H1 (cell line): Measurements from ENCODE around the gene NHS. TPM values are rescaled to one million over a fixed set of nuclear protein-coding genes. Genes with fewer than 3 reads are reported as not detected.

Source experiments
- CTCF ChIA-PET: fragments of 300-600 bp; sonication (Branson Sonifier 250); formaldehyde crosslinking; loops from one replicate; lab custom pipeline; 2021; ENCODE audit not compliant: partially characterized antibody; lab: Charles Lee
- POLR2A ChIA-PET: fragments of 300-600 bp; sonication (Branson Sonifier 250); formaldehyde crosslinking; loops from one replicate; lab custom pipeline; 2021; ENCODE audit warnings: inconsistent platforms; ENCODE audit not compliant: partially characterized antibody; lab: Charles Lee
- DNase-seq, 2 experiments: peaks; one replicate each; pipeline versions ENCODE4 v3.0.0 to v3.0.0-alpha.2; 2010 to 2022; ENCODE audit warnings: low spot score in 2 of 2, low read depth in 1 of 2, mixed read lengths in 1 of 2
- FAIRE-seq: peaks from 2 replicates; lab custom pipeline; 2011; peaks lifted over from hg19 to GRCh38; lab: Jason Lieb, UNC
- H2AFZ ChIP-seq: 2 replicates; pipeline ENCODE4 v1.8.1; 2012; ENCODE audit warnings: low read length, inconsistent platforms
- H2AK5ac ChIP-seq: 2 replicates; pipeline ENCODE4 v1.6.1; 2013; ENCODE audit warnings: low read depth, low read length
- H2BK120ac ChIP-seq: replicated peaks from 2 replicates; pipeline ENCODE3; 2013; ENCODE audit warnings: low read depth, low read length, inconsistent platforms
- H2BK12ac ChIP-seq: 2 replicates; pipeline ENCODE4 v1.6.1; 2013; ENCODE audit warnings: low read depth, low read length
- H2BK15ac ChIP-seq: 2 replicates; pipeline ENCODE4 v1.6.1; 2013; ENCODE audit warnings: low read length
- H2BK20ac ChIP-seq: 2 replicates; pipeline ENCODE4 v1.6.1; 2013; ENCODE audit warnings: low read length
- H2BK5ac ChIP-seq: 2 replicates; pipeline ENCODE4 v1.6.1; 2013; ENCODE audit warnings: low read depth, low read length
- H3K14ac ChIP-seq: 2 replicates; pipeline ENCODE4 v1.6.1; 2013; ENCODE audit warnings: inconsistent platforms; ENCODE audit not compliant: insufficient read length
- H3K18ac ChIP-seq: 2 replicates; pipeline ENCODE4 v1.6.1; 2013; ENCODE audit warnings: low read length; ENCODE audit errors: extremely low read depth
- H3K23ac ChIP-seq: 2 replicates; pipeline ENCODE4 v1.6.1; 2013; ENCODE audit warnings: inconsistent platforms; ENCODE audit not compliant: insufficient read length
- H3K23me2 ChIP-seq: 2 replicates; pipeline ENCODE4 v1.6.1; 2013; ENCODE audit warnings: low read depth, low read length
- H3K27ac ChIP-seq: 2 replicates; pipeline ENCODE4 v1.6.1; 2011; ENCODE audit warnings: low read depth, low read length, inconsistent platforms
- H3K27me3 ChIP-seq, 4 experiments: replicated peaks in 1 of 4; 1 replicate in 1 of 4; 2 replicates in 3 of 4; pipeline versions ENCODE4 v1.6.1 to v1.8.1; 2011 to 2013; ENCODE audit warnings: low read length in 3 of 4, mild to moderate bottlenecking in 3 of 4, inconsistent platforms in 2 of 4, mixed read lengths in 2 of 4, moderate library complexity in 1 of 4; ENCODE audit not compliant: control insufficient read depth in 3 of 4, insufficient read depth in 3 of 4; ENCODE audit errors: extremely low read depth in 1 of 4
- H3K36me3 ChIP-seq, 4 experiments: 2 replicates each; pipeline versions ENCODE4 v1.6.1 to v1.8.1; 2011 to 2013; ENCODE audit warnings: mild to moderate bottlenecking in 4 of 4, low read length in 3 of 4, moderate library complexity in 2 of 4, control low read depth in 1 of 4, inconsistent platforms in 1 of 4; ENCODE audit not compliant: insufficient read depth in 4 of 4, control insufficient read depth in 2 of 4
- H3K4ac ChIP-seq: replicated peaks from 2 replicates; pipeline ENCODE3; 2013; ENCODE audit warnings: low read length, low read depth, mixed read lengths, inconsistent platforms; ENCODE audit not compliant: insufficient read length
- H3K4me1 ChIP-seq, 4 experiments: replicated peaks in 1 of 4; 1 replicate in 1 of 4; 2 replicates in 3 of 4; pipeline versions ENCODE4 v1.6.1 to v1.8.1; 2011 to 2013; ENCODE audit warnings: low read length in 3 of 4, inconsistent platforms in 2 of 4, mixed read lengths in 1 of 4; ENCODE audit not compliant: insufficient read depth in 4 of 4, control insufficient read depth in 3 of 4
- H3K4me2 ChIP-seq, 2 experiments: 2 replicates each; pipeline versions ENCODE4 v1.6.1 to v1.8.1; 2011 to 2013; ENCODE audit warnings: low read depth in 2 of 2, low read length in 2 of 2, control low read depth in 1 of 2, inconsistent platforms in 1 of 2, mild to moderate bottlenecking in 1 of 2; ENCODE audit not compliant: insufficient read depth in 1 of 2
- H3K4me3 ChIP-seq, 4 experiments: fragments of 200-600, 300-600 bp in 1 of 4; sonication (generic), shearing (Covaris generic), sonication (Bioruptor Twin) in 1 of 4; 2 replicates each; pipeline versions ENCODE4 v1.5.1 to v1.8.1; 2011 to 2016; ENCODE audit warnings: low read length in 4 of 4, low read depth in 3 of 4, control low read depth in 2 of 4, inconsistent platforms in 2 of 4, mild to moderate bottlenecking in 2 of 4, mixed read lengths in 1 of 4, moderate library complexity in 1 of 4; ENCODE audit not compliant: insufficient read depth in 2 of 4; ENCODE audit errors: extremely low read depth in 1 of 4
- H3K56ac ChIP-seq: replicated peaks from 2 replicates; pipeline ENCODE3; 2013; ENCODE audit warnings: low read depth, mild to moderate bottlenecking, mixed read lengths, low read length, inconsistent platforms; ENCODE audit not compliant: insufficient read length
- H3K79me1 ChIP-seq: 2 replicates; pipeline ENCODE4 v1.6.1; 2013; ENCODE audit warnings: low read depth, low read length, control low read depth
- H3K79me2 ChIP-seq, 2 experiments: 2 replicates each; pipeline versions ENCODE4 v1.6.1 to v1.8.1; 2012 to 2013; ENCODE audit warnings: low read length in 2 of 2, mild to moderate bottlenecking in 2 of 2, inconsistent platforms in 1 of 2; ENCODE audit not compliant: insufficient read depth in 2 of 2, control insufficient read depth in 1 of 2
- H3K9ac ChIP-seq, 4 experiments: replicated peaks in 1 of 4; 1 replicate in 1 of 4; 2 replicates in 3 of 4; pipeline versions ENCODE4 v1.6.1 to v1.8.1; 2011 to 2013; ENCODE audit warnings: low read depth in 3 of 4, low read length in 3 of 4, control low read depth in 2 of 4, mild to moderate bottlenecking in 2 of 4, moderate library complexity in 2 of 4, inconsistent platforms in 1 of 4; ENCODE audit errors: extremely low read depth in 1 of 4
- H3K9me3 ChIP-seq, 2 experiments: 2 replicates each; pipeline versions ENCODE4 v1.6.1 to v1.8.1; 2012 to 2013; ENCODE audit warnings: mild to moderate bottlenecking in 2 of 2, moderate library complexity in 2 of 2, control low read depth in 1 of 2, inconsistent platforms in 1 of 2, low read depth in 1 of 2, low read length in 1 of 2, mixed read lengths in 1 of 2; ENCODE audit not compliant: insufficient read depth in 2 of 2
- H4K20me1 ChIP-seq, 2 experiments: replicated peaks in 1 of 2; 2 replicates each; pipeline versions ENCODE3 to v1.8.1; 2011 to 2013; ENCODE audit warnings: inconsistent platforms in 2 of 2, low read length in 2 of 2, mild to moderate bottlenecking in 1 of 2; ENCODE audit not compliant: insufficient read depth in 2 of 2, control insufficient read depth in 1 of 2
- H4K5ac ChIP-seq: 2 replicates; pipeline ENCODE4 v1.6.1; 2013; ENCODE audit warnings: low read length, low read depth, mixed read lengths, inconsistent platforms; ENCODE audit not compliant: insufficient read length
- H4K8ac ChIP-seq: 2 replicates; pipeline ENCODE4 v1.8.0; 2013; ENCODE audit warnings: mild to moderate bottlenecking, moderate library complexity, low read length, inconsistent platforms; ENCODE audit not compliant: insufficient read depth; ENCODE audit errors: extremely low read depth
- H4K91ac ChIP-seq: replicated peaks from 2 replicates; pipeline ENCODE3; 2013; ENCODE audit warnings: low read length, mixed read lengths, inconsistent platforms; ENCODE audit not compliant: insufficient read length
- ASH2L ChIP-seq: fragments of 200-600, 300-600 bp; sonication (generic); IDR thresholded peaks from one replicate; pipeline ENCODE4 v1.7.1; 2017; ENCODE audit warnings: low read length
- CBX5 ChIP-seq: fragments of 300-800, 300-1000 bp; sonication (generic); IDR thresholded peaks from 2 replicates; pipeline ENCODE4 v1.7.1; 2016; ENCODE audit warnings: antibody characterized with exemption, low read length, low read depth
- CEBPB ChIP-seq: IDR thresholded peaks from 2 replicates; pipeline ENCODE4 v1.6.1; 2012; ENCODE audit warnings: low read depth, low read length
- CHD1 ChIP-seq: IDR thresholded peaks from 2 replicates; pipeline ENCODE4 v1.6.1; 2012; ENCODE audit warnings: low read depth, low read length, improper control_type of control experiment
- JUN ChIP-seq: IDR thresholded peaks from 2 replicates; pipeline ENCODE4 v1.6.1; 2011; ENCODE audit warnings: low read depth, mild to moderate bottlenecking, improper control_type of control experiment, low read length
- KDM5A ChIP-seq: fragments of 200-600 bp; IDR thresholded peaks from 2 replicates; pipeline ENCODE4 v1.7.1; 2012; ENCODE audit warnings: mild to moderate bottlenecking, low read length, inconsistent platforms, mixed read lengths
- MAFK ChIP-seq: IDR thresholded peaks from 2 replicates; pipeline ENCODE4 v1.6.1; 2012; ENCODE audit warnings: low read depth, mild to moderate bottlenecking, improper control_type of control experiment, low read length
- POLR2A ChIP-seq, 2 experiments: IDR thresholded peaks; 1 replicate in 1 of 2; 2 replicates in 1 of 2; pipeline ENCODE4 v1.6.1; 2011; ENCODE audit warnings: low read depth in 2 of 2, low read length in 2 of 2, mild to moderate bottlenecking in 2 of 2; ENCODE audit errors: control extremely low read depth in 1 of 2
- POU5F1 ChIP-seq: IDR thresholded peaks from 2 replicates; pipeline ENCODE4 v1.6.1; 2011; ENCODE audit warnings: low read depth, mild to moderate bottlenecking, low read length, moderate library complexity
- RFX5 ChIP-seq: IDR thresholded peaks from 2 replicates; pipeline ENCODE4 v1.6.1; 2011; ENCODE audit warnings: low read depth, low read length, improper control_type of control experiment, borderline replicate concordance
- SUZ12 ChIP-seq: fragments of 200-600 bp; sonication (generic); IDR thresholded peaks from 2 replicates; pipeline ENCODE4 v1.6.1; 2012; ENCODE audit warnings: mild to moderate bottlenecking, inconsistent platforms, low read length, moderate library complexity, mixed read lengths
- TBP ChIP-seq: IDR thresholded peaks from 2 replicates; pipeline ENCODE4 v1.6.1; 2011; ENCODE audit warnings: low read depth, low read length, improper control_type of control experiment
- TCF12 ChIP-seq: IDR thresholded peaks from 2 replicates; pipeline ENCODE4 v1.6.1; 2011; ENCODE audit warnings: low read depth, mild to moderate bottlenecking, low read length
- WGBS, 2 experiments: shearing (Covaris generic) in 1 of 2; methylation state at CpG; one replicate each; pipeline versions ENCODE4 v1.1.6 to v1.1.7; 2013 to 2015; ENCODE audit warnings: low lambda C conversion rate in 2 of 2, mixed read lengths in 2 of 2, inconsistent platforms in 1 of 2, low coverage in 1 of 2, missing lambda C conversion rate in 1 of 2; ENCODE audit not compliant: insufficient replicate concordance in 2 of 2, insufficient coverage in 1 of 2, insufficient read length in 1 of 2; ENCODE audit errors: extremely low coverage in 1 of 2, missing lambda C conversion rate in 1 of 2; 5-methylcytosine and 5-hydroxymethylcytosine counted together
- polyA plus RNA-seq, 7 experiments: library from polyadenylated mRNA; depleted of rRNA in 3 of 7; stranded (reverse) in 5 of 7; unstranded in 2 of 7; fragments of >200 nt in 5 of 7; fragments of 200-250 nt in 2 of 7; gene quantifications; 1 replicate in 5 of 7; 2 replicates in 1 of 7; 4 replicates in 1 of 7; pipeline versions ENCODE4 v1.2.1 to v1.2.3, GENCODE V29; 2011 to 2013; ENCODE audit warnings: missing spikeins in 2 of 7, mixed read lengths in 2 of 7
- total RNA-seq: library from RNA; stranded (reverse); fragmentation: NEBNext Ultra II Directional; extraction: Animal tissue kit (Norgen Biotek cat#: 25700); gene quantifications from 2 replicates; pipeline ENCODE4 v1.2.1, GENCODE V29; 2021

Gene NHS
- total and polyA plus RNA-seq, 2 of the 8 experiments (the other 6 are each of a cell fraction or from before 2014, with no cell fraction given): 2.2 to 6.7 TPM

- no peak overlapping the region for H3K9ac ChIP-seq
- H3K23ac ChIP-seq: no peak overlapping the region
- no peak overlapping the region for H3K56ac ChIP-seq
- no peaks in the 10 kb centered on the region for H4K20me1 ChIP-seq
- no peaks in the 10 kb centered on the region for H3K27me3 ChIP-seq
- H3K14ac ChIP-seq: no peak overlapping the region
- H4K91ac ChIP-seq: no peak overlapping the region
- no peak overlapping the region for H2BK20ac ChIP-seq
- CTCF ChIA-PET: no interaction called here
- no peak for DNase-seq
- no peak overlapping the region for H3K4ac ChIP-seq
- no peaks in the 10 kb centered on the region for H3K9me3 ChIP-seq
- H3K4me1 ChIP-seq: peaks cover 0 to 4% (median 0%) of the 10 kb centered on the region in 4 experiments; a peak in 1 of 7 replicates
- H3K36me3 ChIP-seq: no peaks in the 10 kb centered on the region
- H3K4me3 ChIP-seq: no peak overlapping the region
- no peaks in the 10 kb centered on the region for H3K79me1 ChIP-seq
- H3K23me2 ChIP-seq: no peaks in the 10 kb centered on the region
- H2BK120ac ChIP-seq: no peak overlapping the region
- H4K5ac ChIP-seq: no peak overlapping the region
- H3K18ac ChIP-seq: no peak overlapping the region
- H2BK12ac ChIP-seq: no peak overlapping the region
- 78% methylated on average over 1 of the region's 1 CpG; no CpG with 5 or more reads in 1 of the 2 experiments for WGBS, 2 experiments
- TF ChIP-seq KDM5A (no peak), RFX5 (no peak), JUN (no peak), ASH2L (no peak), CBX5 (no peak), CEBPB (no peak), POLR2A (IDR thresholded peaks at IDR 0.05; ENCODE audit: control extremely low read depth in 1 of 2, low read depth in 2 of 2, low read length in 2 of 2) (no peak), SUZ12 (no peak), TCF12 (no peak), TBP (no peak), CHD1 (no peak), MAFK (no peak), POU5F1 (no peak)
- H4K8ac ChIP-seq: no peak overlapping the region
- H2BK15ac ChIP-seq: no peak overlapping the region
- no peak for FAIRE-seq
- no peak overlapping the region for H3K4me2 ChIP-seq
- no peak overlapping the region for H2AK5ac ChIP-seq
- H3K27ac ChIP-seq: no peak overlapping the region
- H3K79me2 ChIP-seq: no peaks in the 10 kb centered on the region
- H2BK5ac ChIP-seq: no peak overlapping the region
- no peak overlapping the region for H2AFZ ChIP-seq
- POLR2A ChIA-PET: no interaction called here
Measured at GRCh38 chrX:17432158-17432557, 57.2 kb downstream of the NHS start.
